GM23338 (cell line): ENCODE measurements around the gene RPS6KC1. TPM values are rescaled to one million over a fixed set of nuclear protein-coding genes. Genes with fewer than 3 reads are reported as not detected.

ENCODE experiments used
- ATAC-seq: fragments of 200-7000 bp; cut with Tn5 transposase; 3 replicates; pipeline ENCODE4 v1.9.1; 2020
- DNase-seq: peaks from one replicate; pipeline ENCODE4 v3.0.0-alpha.2; 2015; ENCODE audit warnings: low spot score
- H2AFZ ChIP-seq: fragments of 200-600 bp; sonication (generic); 2 replicates; pipeline ENCODE4 v1.8.0; 2016; ENCODE audit warnings: antibody characterized with exemption, mild to moderate bottlenecking, moderate library complexity
- H3F3A ChIP-seq: fragments of 200-600 bp; sonication (generic); replicated peaks from 2 replicates; pipeline ENCODE4 v1.8.0; 2017; ENCODE audit warnings: antibody characterized with exemption, mixed run types, low read depth
- H3K27ac ChIP-seq: fragments of 200-600 bp; sonication (generic); 2 replicates; pipeline ENCODE4 v1.6.1; 2016; ENCODE audit warnings: low read depth
- H3K27me3 ChIP-seq: fragments of 200-600 bp; sonication (generic); 2 replicates; pipeline ENCODE4 v1.8.0; 2016; ENCODE audit warnings: mild to moderate bottlenecking, mixed run types, moderate library complexity; ENCODE audit not compliant: insufficient read depth
- H3K36me3 ChIP-seq: fragments of 200-600 bp; sonication (generic); 2 replicates; pipeline ENCODE4 v1.8.0; 2016; ENCODE audit warnings: mild to moderate bottlenecking; ENCODE audit not compliant: insufficient read depth
- H3K4me1 ChIP-seq: fragments of 200-600 bp; sonication (generic); 2 replicates; pipeline ENCODE4 v1.8.0; 2016; ENCODE audit warnings: mild to moderate bottlenecking, moderate library complexity; ENCODE audit not compliant: insufficient read depth
- H3K4me2 ChIP-seq: fragments of 200-600 bp; sonication (generic); 2 replicates; pipeline ENCODE4 v1.7.1; 2017; ENCODE audit warnings: mixed run types
- H3K4me3 ChIP-seq: fragments of 200-600 bp; sonication (generic); 2 replicates; pipeline ENCODE4 v1.6.1; 2016; ENCODE audit warnings: mixed run types
- H3K79me2 ChIP-seq: fragments of 200-600 bp; sonication (generic); replicated peaks from 2 replicates; pipeline ENCODE4 v1.8.0; 2017; ENCODE audit warnings: mild to moderate bottlenecking; ENCODE audit not compliant: insufficient read depth
- H3K9me2 ChIP-seq: fragments of 200-600 bp; sonication (generic); 2 replicates; pipeline ENCODE4 v1.8.0; 2017; ENCODE audit not compliant: insufficient read depth
- H4K20me1 ChIP-seq: fragments of 200-600 bp; sonication (generic); replicated peaks from 2 replicates; pipeline ENCODE4 v1.8.0; 2017; ENCODE audit warnings: mild to moderate bottlenecking; ENCODE audit not compliant: insufficient read depth
- H3K27ac Mint-ChIP-seq: 2 replicates; pipeline ENCODE4 v1.8.0; 2020; ENCODE audit warnings: inconsistent platforms, mild to moderate bottlenecking, moderate library complexity, mixed read lengths
- H3K27me3 Mint-ChIP-seq: 3 replicates; pipeline ENCODE4 v1.8.0; 2022; ENCODE audit warnings: low read depth, mild to moderate bottlenecking, moderate library complexity, mixed read lengths, inconsistent platforms; ENCODE audit not compliant: insufficient read depth, poor library complexity
- H3K36me3 Mint-ChIP-seq: 3 replicates; pipeline ENCODE4 v1.8.0; 2021; ENCODE audit warnings: low read depth, mild to moderate bottlenecking, inconsistent platforms, moderate library complexity, mixed read lengths
- H3K4me1 Mint-ChIP-seq: 3 replicates; pipeline ENCODE4 v1.8.0; 2020; ENCODE audit warnings: mild to moderate bottlenecking, inconsistent platforms, mixed read lengths
- H3K4me3 Mint-ChIP-seq: 3 replicates; pipeline ENCODE4 v1.8.0; 2021; ENCODE audit warnings: moderate library complexity, mild to moderate bottlenecking, inconsistent platforms, mixed read lengths
- H3K9me3 Mint-ChIP-seq: 3 replicates; pipeline ENCODE4 v1.8.0; 2020; ENCODE audit warnings: moderate library complexity, mild to moderate bottlenecking, inconsistent platforms, mixed read lengths
- CREB1 ChIP-seq: fragments of 250-450 bp; sonication (Bioruptor Pico); IDR thresholded peaks from 2 replicates; pipeline ENCODE4 v1.5.0; 2020; ENCODE audit warnings: low read depth, mild to moderate bottlenecking, moderate library complexity
- ETS1 ChIP-seq: IDR thresholded peaks from 2 replicates; pipeline ENCODE4 v1.6.1; 2016; ENCODE audit warnings: antibody characterized with exemption
- EZH2 ChIP-seq: fragments of 200-600 bp; sonication (generic); IDR thresholded peaks from one replicate; pipeline ENCODE4 v1.8.0; 2017; ENCODE audit warnings: antibody characterized with exemption, mild to moderate bottlenecking, low read depth; ENCODE audit not compliant: unreplicated experiment
- JUNB ChIP-seq: IDR thresholded peaks from one replicate; pipeline ENCODE4 v1.6.1; 2016; ENCODE audit warnings: antibody characterized with exemption; ENCODE audit not compliant: unreplicated experiment
- NANOG ChIP-seq: IDR thresholded peaks from 2 replicates; pipeline ENCODE4 v1.6.1; 2016; ENCODE audit warnings: antibody characterized with exemption, borderline replicate concordance
- POLR2AphosphoS5 ChIP-seq: IDR thresholded peaks from 2 replicates; pipeline ENCODE4 v1.6.1; 2016; ENCODE audit warnings: antibody characterized with exemption, low read depth
- REST ChIP-seq: IDR thresholded peaks from one replicate; pipeline ENCODE4 v1.6.1; 2018; ENCODE audit warnings: antibody characterized with exemption; ENCODE audit not compliant: unreplicated experiment
- STAT1 ChIP-seq: IDR thresholded peaks from one replicate; pipeline ENCODE4 v1.6.1; 2016; ENCODE audit warnings: antibody characterized with exemption; ENCODE audit not compliant: unreplicated experiment
- ZNF114 ChIP-seq: fragments of 250-450 bp; sonication (Bioruptor Pico); IDR thresholded peaks from 2 replicates; pipeline ENCODE4 v1.5.0; 2020; ENCODE audit warnings: mild to moderate bottlenecking, moderate library complexity
- ZNF331 ChIP-seq: fragments of 250-450 bp; sonication (Bioruptor Pico); IDR thresholded peaks from 2 replicates; pipeline ENCODE4 v1.5.0; 2020; ENCODE audit warnings: low read depth, mild to moderate bottlenecking, moderate library complexity
- polyA plus RNA-seq: library from polyadenylated mRNA; unstranded; fragments of >200 nt; fragmentation: Nextera tagmentation; extraction: Ambion mirVana; gene quantifications from 2 replicates; pipeline ENCODE4 v1.2.1, GENCODE V29; 2016
- total RNA-seq: library from RNA; depleted of rRNA; stranded (reverse); fragments of >200 nt; shearing (Covaris generic); gene quantifications from 2 replicates; pipeline ENCODE4 v1.2.3, GENCODE V29; 2014
- TF ChIP-seq, protein P1 (sequence below): fragments of 250-450 bp; sonication (Bioruptor Pico); IDR thresholded peaks from 2 replicates; pipeline ENCODE4 v1.5.0; 2020; ENCODE audit warnings: mild to moderate bottlenecking, moderate library complexity
- TF ChIP-seq, protein P2 (sequence below), 2 experiments: fragments of 200-600 bp in 1 of 2; sonication (generic) in 1 of 2; conservative IDR thresholded peaks; 2 replicates each; pipeline versions ENCODE4 v1.5.1 to v1.6.1; 2016 to 2017; ENCODE audit warnings: antibody characterized with exemption in 2 of 2, low read depth in 2 of 2, mild to moderate bottlenecking in 2 of 2, moderate library complexity in 1 of 2

The RPS6KC1 gene
- total and polyA plus RNA-seq, 2 experiments from 2014 or later: 7.9 to 24.9 TPM

- TF ChIP-seq NANOG: no peak
- TF ChIP-seq ZNF331 (CRISPR knock-in tag): no peak
- no peak for TF ChIP-seq JUNB
- TF ChIP-seq POLR2AphosphoS5: no peak
- no peak for TF ChIP-seq EZH2
- TF ChIP-seq CREB1 (CRISPR knock-in tag): no peak
- TF ChIP-seq, protein P1, sequence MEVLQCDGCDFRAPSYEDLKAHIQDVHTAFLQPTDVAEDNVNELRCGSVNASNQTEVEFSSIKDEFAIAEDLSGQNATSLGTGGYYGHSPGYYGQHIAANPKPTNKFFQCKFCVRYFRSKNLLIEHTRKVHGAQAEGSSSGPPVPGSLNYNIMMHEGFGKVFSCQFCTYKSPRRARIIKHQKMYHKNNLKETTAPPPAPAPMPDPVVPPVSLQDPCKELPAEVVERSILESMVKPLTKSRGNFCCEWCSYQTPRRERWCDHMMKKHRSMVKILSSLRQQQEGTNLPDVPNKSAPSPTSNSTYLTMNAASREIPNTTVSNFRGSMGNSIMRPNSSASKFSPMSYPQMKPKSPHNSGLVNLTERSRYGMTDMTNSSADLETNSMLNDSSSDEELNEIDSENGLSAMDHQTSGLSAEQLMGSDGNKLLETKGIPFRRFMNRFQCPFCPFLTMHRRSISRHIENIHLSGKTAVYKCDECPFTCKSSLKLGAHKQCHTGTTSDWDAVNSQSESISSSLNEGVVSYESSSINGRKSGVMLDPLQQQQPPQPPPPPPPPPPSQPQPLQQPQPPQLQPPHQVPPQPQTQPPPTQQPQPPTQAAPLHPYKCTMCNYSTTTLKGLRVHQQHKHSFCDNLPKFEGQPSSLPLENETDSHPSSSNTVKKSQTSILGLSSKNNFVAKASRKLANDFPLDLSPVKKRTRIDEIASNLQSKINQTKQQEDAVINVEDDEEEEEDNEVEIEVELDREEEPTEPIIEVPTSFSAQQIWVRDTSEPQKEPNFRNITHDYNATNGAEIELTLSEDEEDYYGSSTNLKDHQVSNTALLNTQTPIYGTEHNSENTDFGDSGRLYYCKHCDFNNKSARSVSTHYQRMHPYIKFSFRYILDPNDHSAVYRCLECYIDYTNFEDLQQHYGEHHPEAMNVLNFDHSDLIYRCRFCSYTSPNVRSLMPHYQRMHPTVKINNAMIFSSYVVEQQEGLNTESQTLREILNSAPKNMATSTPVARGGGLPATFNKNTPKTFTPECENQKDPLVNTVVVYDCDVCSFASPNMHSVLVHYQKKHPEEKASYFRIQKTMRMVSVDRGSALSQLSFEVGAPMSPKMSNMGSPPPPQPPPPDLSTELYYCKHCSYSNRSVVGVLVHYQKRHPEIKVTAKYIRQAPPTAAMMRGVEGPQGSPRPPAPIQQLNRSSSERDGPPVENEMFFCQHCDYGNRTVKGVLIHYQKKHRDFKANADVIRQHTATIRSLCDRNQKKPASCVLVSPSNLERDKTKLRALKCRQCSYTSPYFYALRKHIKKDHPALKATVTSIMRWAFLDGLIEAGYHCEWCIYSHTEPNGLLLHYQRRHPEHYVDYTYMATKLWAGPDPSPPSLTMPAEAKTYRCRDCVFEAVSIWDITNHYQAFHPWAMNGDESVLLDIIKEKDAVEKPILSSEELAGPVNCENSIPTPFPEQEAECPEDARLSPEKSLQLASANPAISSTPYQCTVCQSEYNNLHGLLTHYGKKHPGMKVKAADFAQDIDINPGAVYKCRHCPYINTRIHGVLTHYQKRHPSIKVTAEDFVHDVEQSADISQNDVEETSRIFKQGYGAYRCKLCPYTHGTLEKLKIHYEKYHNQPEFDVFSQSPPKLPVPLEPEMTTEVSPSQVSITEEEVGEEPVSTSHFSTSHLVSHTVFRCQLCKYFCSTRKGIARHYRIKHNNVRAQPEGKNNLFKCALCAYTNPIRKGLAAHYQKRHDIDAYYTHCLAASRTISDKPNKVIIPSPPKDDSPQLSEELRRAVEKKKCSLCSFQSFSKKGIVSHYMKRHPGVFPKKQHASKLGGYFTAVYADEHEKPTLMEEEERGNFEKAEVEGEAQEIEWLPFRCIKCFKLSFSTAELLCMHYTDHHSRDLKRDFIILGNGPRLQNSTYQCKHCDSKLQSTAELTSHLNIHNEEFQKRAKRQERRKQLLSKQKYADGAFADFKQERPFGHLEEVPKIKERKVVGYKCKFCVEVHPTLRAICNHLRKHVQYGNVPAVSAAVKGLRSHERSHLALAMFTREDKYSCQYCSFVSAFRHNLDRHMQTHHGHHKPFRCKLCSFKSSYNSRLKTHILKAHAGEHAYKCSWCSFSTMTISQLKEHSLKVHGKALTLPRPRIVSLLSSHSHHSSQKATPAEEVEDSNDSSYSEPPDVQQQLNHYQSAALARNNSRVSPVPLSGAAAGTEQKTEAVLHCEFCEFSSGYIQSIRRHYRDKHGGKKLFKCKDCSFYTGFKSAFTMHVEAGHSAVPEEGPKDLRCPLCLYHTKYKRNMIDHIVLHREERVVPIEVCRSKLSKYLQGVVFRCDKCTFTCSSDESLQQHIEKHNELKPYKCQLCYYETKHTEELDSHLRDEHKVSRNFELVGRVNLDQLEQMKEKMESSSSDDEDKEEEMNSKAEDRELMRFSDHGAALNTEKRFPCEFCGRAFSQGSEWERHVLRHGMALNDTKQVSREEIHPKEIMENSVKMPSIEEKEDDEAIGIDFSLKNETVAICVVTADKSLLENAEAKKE (CRISPR knock-in tag): no peak
These were observed 115.8 kb downstream of the RPS6KC1 start (continued) for GRCh38 chr1:213166852-213167251.

- Mint-ChIP-seq H3K4me3 (no peak overlapping the region), H3K4me1 (peaks cover 5% of the 10 kb centered on the region; the same call in 2 of the 3 replicates), H3K27ac (no peak overlapping the region), H3K36me3 (no peaks in the 10 kb centered on the region), H3K27me3 (no peaks in the 10 kb centered on the region), H3K9me3 (no peaks in the 10 kb centered on the region)
- no peak overlapping the region for H3K4me3 ChIP-seq
- DNase-seq: no peak
- no peaks in the 10 kb centered on the region for H3K27me3 ChIP-seq
- no peaks in the 10 kb centered on the region for H4K20me1 ChIP-seq
- no peak overlapping the region for H2AFZ ChIP-seq
- no peaks in the 10 kb centered on the region for H3K9me2 ChIP-seq
- H3K36me3 ChIP-seq: no peaks in the 10 kb centered on the region
- H3F3A ChIP-seq: no peaks in the 10 kb centered on the region
- H3K4me2 ChIP-seq: no peak overlapping the region
- ATAC-seq: no peak
- no peak overlapping the region for H3K27ac ChIP-seq
- 0 out of 2 replicates have a peak, but pooled peaks cover 4% of the 10 kb centered on the region for H3K4me1 ChIP-seq
- H3K79me2 ChIP-seq: no peaks in the 10 kb centered on the region
- no peak for TF ChIP-seq ZNF114
- no peak for TF ChIP-seq NANOG
- no peak for TF ChIP-seq POLR2AphosphoS5
- no peak for TF ChIP-seq REST
- TF ChIP-seq EZH2: no peak
- no peak for TF ChIP-seq ZNF331 (CRISPR knock-in tag)
- TF ChIP-seq STAT1: no peak
- TF ChIP-seq, protein P2, sequence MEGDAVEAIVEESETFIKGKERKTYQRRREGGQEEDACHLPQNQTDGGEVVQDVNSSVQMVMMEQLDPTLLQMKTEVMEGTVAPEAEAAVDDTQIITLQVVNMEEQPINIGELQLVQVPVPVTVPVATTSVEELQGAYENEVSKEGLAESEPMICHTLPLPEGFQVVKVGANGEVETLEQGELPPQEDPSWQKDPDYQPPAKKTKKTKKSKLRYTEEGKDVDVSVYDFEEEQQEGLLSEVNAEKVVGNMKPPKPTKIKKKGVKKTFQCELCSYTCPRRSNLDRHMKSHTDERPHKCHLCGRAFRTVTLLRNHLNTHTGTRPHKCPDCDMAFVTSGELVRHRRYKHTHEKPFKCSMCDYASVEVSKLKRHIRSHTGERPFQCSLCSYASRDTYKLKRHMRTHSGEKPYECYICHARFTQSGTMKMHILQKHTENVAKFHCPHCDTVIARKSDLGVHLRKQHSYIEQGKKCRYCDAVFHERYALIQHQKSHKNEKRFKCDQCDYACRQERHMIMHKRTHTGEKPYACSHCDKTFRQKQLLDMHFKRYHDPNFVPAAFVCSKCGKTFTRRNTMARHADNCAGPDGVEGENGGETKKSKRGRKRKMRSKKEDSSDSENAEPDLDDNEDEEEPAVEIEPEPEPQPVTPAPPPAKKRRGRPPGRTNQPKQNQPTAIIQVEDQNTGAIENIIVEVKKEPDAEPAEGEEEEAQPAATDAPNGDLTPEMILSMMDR (conservative IDR thresholded peaks at IDR 0.05; ENCODE audit: low read depth in 2 of 2): no peak
- TF ChIP-seq JUNB: no peak
- no peak for TF ChIP-seq CREB1 (CRISPR knock-in tag)
- TF ChIP-seq ETS1: no peak
These were observed 120.7 kb downstream of the RPS6KC1 start for GRCh38 chr1:213171711-213172110.
